Activated effector memory CD4-positive, alpha-beta T cell treated with anti-CD3 and anti-CD28 coated beads, Interleukin-2, amount 50 U/mL, for 16 hours (primary cell): Measurements from ENCODE around the gene SUGT1.

Experiments
- DNase-seq: peaks from one replicate; pipeline ENCODE4 v3.0.0-alpha.2; 2020

Gene SUGT1

DNA sequence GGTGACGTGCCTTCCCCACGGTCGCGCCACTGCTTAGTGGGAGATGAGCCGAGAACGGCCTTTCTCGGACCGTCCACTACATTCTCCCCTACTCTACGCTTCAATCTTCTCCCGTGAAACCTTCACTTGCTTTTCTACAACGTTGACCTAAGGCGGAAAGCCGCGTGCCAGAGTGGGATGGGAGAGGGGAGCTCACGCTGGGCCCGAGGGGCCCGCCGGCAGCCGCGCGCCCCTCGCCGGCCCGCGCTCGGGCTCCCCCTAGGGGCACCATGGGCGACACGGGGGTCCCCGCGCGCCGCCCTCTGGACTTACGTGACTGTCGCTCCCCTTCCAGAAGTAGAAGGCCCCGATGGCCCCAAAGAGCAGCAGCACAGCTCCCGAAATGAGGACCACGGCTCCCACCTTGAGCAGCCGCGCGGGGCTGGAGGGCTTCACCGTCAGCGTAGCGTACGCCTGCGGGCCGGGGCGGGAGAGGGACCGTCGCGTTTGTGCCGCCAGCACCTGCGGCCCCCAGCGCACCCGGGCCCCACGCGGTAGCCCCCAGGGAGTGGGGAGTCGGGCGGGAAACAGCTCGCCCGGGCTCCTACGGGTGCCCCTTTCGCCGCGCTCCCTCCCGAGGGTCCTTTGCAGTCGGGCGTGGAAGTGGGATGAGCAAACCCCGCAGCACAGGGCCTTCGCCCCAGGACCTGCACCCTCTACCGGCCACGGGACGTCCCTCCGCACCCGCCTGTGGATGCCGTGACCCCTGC, 86.3 kb downstream of the SUGT1 start:
- DNase-seq: no peak

GRCh38 chr13:52739468-52740071, 86.9 kb downstream of the SUGT1 start, which contains the start of gene CNMD:
Gene CNMD (minus strand): TSS chr13:52739820. CDS start chr13:52739701, 119 bp downstream.
- DNase-seq: no peak

DNA sequence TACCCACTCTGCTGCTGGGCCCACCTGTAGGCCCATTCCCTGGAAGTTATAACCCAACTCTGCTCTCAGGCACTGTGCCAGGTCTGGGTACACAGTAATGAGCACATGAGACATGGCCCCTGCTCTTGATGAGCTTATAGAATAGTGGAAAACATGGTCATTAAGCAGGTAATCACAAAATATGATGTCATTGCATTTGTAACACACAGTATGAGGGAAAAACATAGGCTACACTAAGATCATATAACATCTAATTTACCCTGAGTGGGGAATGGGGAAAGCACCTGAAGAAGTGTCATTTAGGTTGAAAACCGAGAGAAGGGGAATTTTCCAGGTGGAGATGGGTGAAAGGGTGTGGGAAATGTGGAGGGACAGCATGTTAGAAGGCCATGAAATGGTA, 90.9 kb downstream of the SUGT1 start:
- DNase-seq: no peak

DNA sequence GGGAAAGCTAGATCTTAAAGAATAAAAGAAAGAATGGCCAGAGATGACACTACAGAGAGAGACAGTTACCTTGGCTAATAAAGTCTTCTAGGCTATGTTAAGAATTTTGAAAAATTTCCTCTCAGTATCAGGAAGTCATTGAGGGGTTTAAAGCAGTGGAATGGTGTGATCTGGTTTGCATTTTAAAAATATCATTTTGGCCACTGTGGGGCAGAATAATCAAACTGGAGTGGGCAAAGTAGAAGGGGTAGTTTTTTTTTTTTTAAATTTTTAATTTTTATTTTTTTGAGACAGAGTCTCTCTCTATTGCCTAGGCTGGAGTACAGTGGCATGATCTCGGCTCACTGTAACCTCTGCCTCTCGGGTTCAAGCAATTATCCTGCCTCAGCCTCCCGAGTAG, 91.4 kb downstream of the SUGT1 start:
- DNase-seq: no peak

- no peak for DNase-seq
Measured at GRCh38 chr13:52744842-52745375, 92.3 kb downstream of the SUGT1 start.

- DNase-seq: no peak
Measured at GRCh38 chr13:52746141-52746540, 93.5 kb downstream of the SUGT1 start.

GRCh38 chr13:52749419-52749818, 96.8 kb downstream of the SUGT1 start:
- no peak for DNase-seq
